ENCODE results near the gene AHNAK2. TPM values are rescaled to one million over a fixed set of nuclear protein-coding genes. Genes with fewer than 3 reads are reported as not detected.
A peak's percentile ranks its signal among the peaks of the same experiment; 100 is the strongest.

The AHNAK2 gene
- total RNA-seq, 6 donors from 2014 or later = 4.3 to 48.0 (median 12.9) TPM

DNA sequence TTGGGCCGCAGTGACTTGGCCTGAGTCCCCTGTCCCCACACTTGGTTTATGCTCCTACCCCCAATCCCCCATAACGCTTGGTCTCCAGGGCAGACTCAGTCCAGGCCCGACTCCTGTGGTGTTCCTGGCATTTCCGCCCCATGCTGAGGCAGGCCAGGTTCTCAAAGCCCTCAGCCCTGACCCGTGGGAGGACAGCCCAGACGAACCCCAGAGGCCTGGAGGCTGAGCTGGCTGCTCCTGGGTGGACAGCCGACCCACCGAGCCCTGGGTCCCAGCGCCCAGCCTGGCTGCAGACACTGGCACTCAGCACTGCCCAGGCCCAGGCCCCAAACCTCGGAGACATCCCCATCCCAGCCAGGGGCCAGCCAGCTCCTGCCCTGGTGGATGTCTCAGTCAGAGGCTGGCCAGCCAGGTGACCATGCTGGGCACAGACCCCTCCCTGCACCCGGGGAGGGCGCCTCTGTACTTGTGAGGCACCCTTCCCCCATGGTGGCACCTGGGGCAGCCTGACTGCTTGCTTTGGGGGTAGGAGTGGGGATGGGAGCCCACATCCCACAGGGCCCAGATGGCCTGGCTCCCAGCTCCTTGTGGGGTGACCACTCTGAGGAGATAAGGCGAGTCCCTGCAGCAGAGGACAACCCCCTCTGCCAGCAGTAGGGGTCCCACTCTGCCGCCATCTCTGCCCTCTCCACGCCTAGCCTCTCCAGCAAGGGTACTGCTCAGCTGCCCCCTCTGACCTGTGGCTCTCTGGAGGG is 52.1 kb downstream of the AHNAK2 start:
- no peaks in the 10 kb centered on the region for H3K36me3 ChIP-seq
- ATAC-seq (ENCODE audit: low FRiP score in 2 of 2) = no peak
- no peaks in the 10 kb centered on the region for H3K27me3 ChIP-seq
- H3K4me1 ChIP-seq = peaks cover 0 to 5% (median 0%) of the 10 kb centered on the region in 4 donors
- WGBS, 2 donors = 80 to 81% methylated on average over 2 to 13 of the region's 15 CpGs
- peaks cover 0 to 4% (median 0%) of the 10 kb centered on the region in 4 donors for H3K9me3 ChIP-seq
- DNase-seq = peak in 1 of 2 donors; percentile 61
- TF ChIP-seq EP300 (IDR thresholded peaks at IDR 0.05) (no peak), POLR2AphosphoS5 (IDR thresholded peaks at IDR 0.05) (no peak), POLR2A (IDR thresholded peaks at IDR 0.05) (no peak)
- TF ChIP-seq, protein P1, sequence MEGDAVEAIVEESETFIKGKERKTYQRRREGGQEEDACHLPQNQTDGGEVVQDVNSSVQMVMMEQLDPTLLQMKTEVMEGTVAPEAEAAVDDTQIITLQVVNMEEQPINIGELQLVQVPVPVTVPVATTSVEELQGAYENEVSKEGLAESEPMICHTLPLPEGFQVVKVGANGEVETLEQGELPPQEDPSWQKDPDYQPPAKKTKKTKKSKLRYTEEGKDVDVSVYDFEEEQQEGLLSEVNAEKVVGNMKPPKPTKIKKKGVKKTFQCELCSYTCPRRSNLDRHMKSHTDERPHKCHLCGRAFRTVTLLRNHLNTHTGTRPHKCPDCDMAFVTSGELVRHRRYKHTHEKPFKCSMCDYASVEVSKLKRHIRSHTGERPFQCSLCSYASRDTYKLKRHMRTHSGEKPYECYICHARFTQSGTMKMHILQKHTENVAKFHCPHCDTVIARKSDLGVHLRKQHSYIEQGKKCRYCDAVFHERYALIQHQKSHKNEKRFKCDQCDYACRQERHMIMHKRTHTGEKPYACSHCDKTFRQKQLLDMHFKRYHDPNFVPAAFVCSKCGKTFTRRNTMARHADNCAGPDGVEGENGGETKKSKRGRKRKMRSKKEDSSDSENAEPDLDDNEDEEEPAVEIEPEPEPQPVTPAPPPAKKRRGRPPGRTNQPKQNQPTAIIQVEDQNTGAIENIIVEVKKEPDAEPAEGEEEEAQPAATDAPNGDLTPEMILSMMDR (IDR thresholded peaks at IDR 0.05) = no peak
- H3K27ac ChIP-seq = no peak overlapping the region
- H3K4me3 ChIP-seq = no peak overlapping the region

DNA sequence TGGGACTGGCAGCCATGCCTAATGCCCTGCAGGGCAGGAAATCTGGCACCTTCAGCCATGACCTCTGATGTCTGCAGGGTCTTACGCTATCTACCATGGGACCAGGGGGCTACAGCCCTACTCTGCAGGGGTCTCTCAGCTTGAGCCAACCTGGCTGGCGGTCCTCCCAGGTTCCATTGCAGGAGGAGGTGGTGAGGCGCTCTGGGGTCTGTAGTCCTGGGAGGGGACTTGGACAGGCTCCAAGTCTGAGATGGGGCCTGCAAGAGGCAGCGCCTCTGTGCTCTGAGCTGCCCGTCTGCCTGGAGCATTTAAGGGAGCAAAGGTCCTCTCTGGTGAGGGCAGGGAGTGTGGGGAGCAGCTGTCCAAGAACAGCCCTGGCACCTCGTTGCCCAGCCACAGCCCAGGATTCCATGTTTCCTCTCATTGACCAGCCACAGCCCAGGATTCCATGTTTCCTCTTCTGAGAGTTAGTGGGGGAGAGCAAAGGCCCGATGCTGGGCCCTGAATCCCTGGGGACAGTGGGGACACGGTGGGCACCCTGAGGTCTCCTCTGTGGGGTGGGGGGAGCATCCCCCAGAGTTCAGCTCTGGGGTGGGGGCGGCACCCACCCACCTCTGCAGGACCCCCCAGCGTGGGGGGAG is 52.8 kb downstream of the AHNAK2 start:
- no peak overlapping the region for H3K27ac ChIP-seq
- no peaks in the 10 kb centered on the region for H3K27me3 ChIP-seq
- H3K4me1 ChIP-seq = peaks cover 0 to 5% (median 0%) of the 10 kb centered on the region in 4 donors
- TF ChIP-seq POLR2A (IDR thresholded peaks at IDR 0.05) (no peak), POLR2AphosphoS5 (IDR thresholded peaks at IDR 0.05) (no peak), EP300 (IDR thresholded peaks at IDR 0.05) (no peak)
- TF ChIP-seq, protein P1 (IDR thresholded peaks at IDR 0.05) = no peak
- H3K4me3 ChIP-seq = no peak overlapping the region
- 76% methylated on average over 9 of the region's 10 CpGs; no CpG with 5 or more reads in 1 of the 2 donors for WGBS, 2 donors
- H3K36me3 ChIP-seq = no peaks in the 10 kb centered on the region
- peak in 1 of 2 donors; percentile 18 for DNase-seq
- peaks cover 0 to 4% (median 0%) of the 10 kb centered on the region in 4 donors for H3K9me3 ChIP-seq
- no peak for ATAC-seq (ENCODE audit: low FRiP score in 2 of 2)

DNA sequence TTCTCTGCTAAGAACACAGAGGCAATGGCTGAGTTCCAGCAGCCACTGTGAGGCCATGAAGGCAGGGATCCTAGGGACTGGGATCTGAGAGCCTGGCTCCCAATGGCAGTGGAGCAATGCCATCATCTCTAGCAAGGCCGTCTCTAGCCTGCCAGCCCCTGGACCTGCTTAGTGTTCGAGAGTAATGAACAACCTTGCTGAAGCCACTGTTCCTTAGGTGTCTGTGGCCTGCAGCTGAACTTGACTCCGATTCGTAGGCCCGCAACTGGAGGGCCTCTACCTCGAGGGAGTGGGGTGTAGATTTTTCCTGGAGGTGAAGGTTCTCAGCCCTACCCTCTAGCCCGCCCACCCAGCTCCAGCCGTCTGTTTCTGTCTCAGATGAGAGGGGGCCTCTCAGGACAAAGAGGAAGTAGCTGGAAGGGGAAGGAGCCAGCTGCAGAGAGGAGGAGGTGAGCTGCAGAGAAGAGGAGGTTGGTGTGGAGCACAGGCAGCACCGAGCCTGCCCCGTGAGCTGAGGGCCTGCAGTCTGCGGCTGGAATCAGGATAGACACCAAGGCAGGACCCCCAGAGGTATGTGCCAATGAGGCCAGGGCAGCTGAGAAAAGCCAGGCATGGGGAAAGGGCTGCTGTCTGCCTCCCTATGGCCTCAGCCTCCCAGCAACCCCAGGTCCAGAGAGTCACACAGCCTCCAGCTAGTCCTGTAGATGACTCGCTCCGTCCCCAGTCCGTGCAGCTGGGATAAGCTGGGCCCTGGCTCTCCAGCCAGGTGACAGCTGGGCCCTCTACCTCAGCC is 53.6 kb downstream of the AHNAK2 start, which contains the start of gene PLD4:
TSS of gene PLD4 (plus strand) at position 459 of the 793 bp plus-strand sequence. CDS start 2,262 bp downstream, outside the sequence.
- Histone ChIP-seq H3K4me1 (peaks cover 0 to 5% (median 0%) of the 10 kb centered on the region in 4 donors), H3K4me3 (no peak within 1 kb of the TSS), H3K36me3 (no peaks in the 10 kb centered on the region), H3K9me3 (peaks cover 0 to 4% (median 0%) of the 10 kb centered on the region in 4 donors), H3K27me3 (no peaks in the 10 kb centered on the region), H3K27ac (no peak within 1 kb of the TSS)
- WGBS, 2 donors = 56 to 68% methylated on average over 4 to 14 of the region's 14 CpGs
- DNase-seq (peak in 1 of 2 donors; percentile 28), ATAC-seq (ENCODE audit: low FRiP score in 2 of 2) (no peak)
- TF ChIP-seq POLR2A (IDR thresholded peaks at IDR 0.05) = no peak
- TF ChIP-seq, protein P1 (IDR thresholded peaks at IDR 0.05) = no peak
- TF ChIP-seq EP300 (IDR thresholded peaks at IDR 0.05) = no peak
- TF ChIP-seq POLR2AphosphoS5 (IDR thresholded peaks at IDR 0.05) = no peak

DNA sequence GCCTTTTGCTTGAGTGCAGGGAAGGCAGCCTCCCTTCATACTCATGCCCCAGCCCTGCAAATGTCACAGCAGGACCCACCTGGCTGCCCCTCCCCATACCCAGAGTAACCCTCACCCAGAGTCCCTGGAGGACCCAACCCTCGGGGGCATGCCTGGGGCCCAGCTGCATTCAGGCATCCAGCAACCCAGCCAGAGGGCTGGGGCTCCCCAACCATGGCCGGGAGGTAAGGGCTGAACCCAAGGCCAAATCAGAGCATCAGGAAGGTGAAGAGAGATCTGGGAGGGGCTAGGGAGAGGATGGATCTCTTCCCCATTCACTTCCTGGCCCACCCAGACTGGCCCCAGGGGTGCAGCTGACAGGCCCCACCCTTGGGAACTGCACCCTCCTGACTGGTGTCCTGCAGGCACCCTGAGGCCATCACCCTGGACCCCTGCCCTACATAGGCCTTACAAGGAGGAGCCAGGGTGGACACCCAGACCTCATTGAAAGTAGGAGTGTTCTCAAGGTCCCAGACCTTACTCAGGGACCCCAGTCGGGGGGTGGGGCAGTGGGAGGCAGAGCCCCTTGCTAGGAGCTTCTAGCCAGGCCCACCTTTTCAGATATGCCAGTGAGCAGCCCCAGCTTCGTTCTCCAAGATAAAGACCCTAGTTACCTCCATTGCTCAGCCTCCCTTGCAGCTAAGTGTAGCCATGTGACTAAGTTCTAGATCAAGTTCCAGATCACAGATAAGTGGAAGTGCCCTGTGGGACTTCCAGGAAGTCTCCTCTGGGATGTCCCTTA is 54.3 kb downstream of the AHNAK2 start:
- Histone ChIP-seq H3K9me3 (peaks cover 0 to 4% (median 0%) of the 10 kb centered on the region in 4 donors), H3K36me3 (no peaks in the 10 kb centered on the region), H3K4me3 (no peak overlapping the region), H3K27me3 (no peaks in the 10 kb centered on the region), H3K4me1 (peaks cover 0 to 5% (median 0%) of the 10 kb centered on the region in 4 donors), H3K27ac (no peak overlapping the region)
- peak in 1 of 2 donors; percentile 33 for DNase-seq
- TF ChIP-seq, protein P1 (IDR thresholded peaks at IDR 0.05) = no peak
- 86 to 97% methylated on average over 3 to 4 of the region's 4 CpGs for WGBS, 2 donors
- ATAC-seq (ENCODE audit: low FRiP score in 2 of 2) = peak in 1 of 2 donors; percentile 16

Data from upper lobe of left lung (tissue), 6 donors.